SK-N-SH (cell line): ENCODE results near the gene THEMIS2. TPM values are rescaled to one million over a fixed set of nuclear protein-coding genes. Genes with fewer than 3 reads are reported as not detected.

Source experiments
- CTCF ChIA-PET: fragments of 300-600, 350-600 bp; formaldehyde crosslinking; extraction: SDS; loops from one replicate; lab custom pipeline; 2021; lab: Yijun Ruan, JAX
- POLR2A ChIA-PET: fragments of 350-600 bp; sonication (Branson Sonifier 250); formaldehyde crosslinking; extraction: SDS; loops from one replicate; lab custom pipeline; 2020; ENCODE audit warnings: antibody characterized with exemption, inconsistent platforms; lab: Yijun Ruan, JAX
- DNase-seq: peaks from one replicate; pipeline ENCODE4 v3.0.0; 2012
- H2AFZ ChIP-seq: fragments of 200-600 bp; sonication (generic); 2 replicates; pipeline ENCODE4 v1.8.1; 2016; ENCODE audit warnings: antibody characterized with exemption, mild to moderate bottlenecking, low read depth
- H3F3A ChIP-seq: fragments of 200-600 bp; sonication (generic); replicated peaks from 2 replicates; pipeline ENCODE3; 2016; ENCODE audit warnings: antibody characterized with exemption, mild to moderate bottlenecking; ENCODE audit not compliant: insufficient read depth
- H3K27ac ChIP-seq, 2 experiments: fragments of 200-500 bp in 1 of 2; fragments of 200-600 bp in 1 of 2; sonication (Bioruptor generic) in 1 of 2; sonication (generic), shearing (Covaris generic) in 1 of 2; 2 replicates each; pipeline versions ENCODE4 v1.5.1 to v1.6.1; 2014 to 2016; ENCODE audit warnings: low read depth in 2 of 2, inconsistent platforms in 1 of 2, low read length in 1 of 2, mild to moderate bottlenecking in 1 of 2, mixed read lengths in 1 of 2
- H3K27me3 ChIP-seq: fragments of 200-600 bp; sonication (generic), shearing (Covaris generic); 2 replicates; pipeline ENCODE4 v1.6.1; 2016; ENCODE audit warnings: mixed run types; ENCODE audit not compliant: insufficient read depth
- H3K36me3 ChIP-seq, 2 experiments: fragments of 200-500 bp in 1 of 2; fragments of 200-600 bp in 1 of 2; sonication (Bioruptor generic) in 1 of 2; sonication (generic) in 1 of 2; replicated peaks in 1 of 2; 2 replicates each; pipeline versions ENCODE3 to v1.5.1; 2014 to 2016; ENCODE audit warnings: low read length in 1 of 2, mild to moderate bottlenecking in 1 of 2; ENCODE audit not compliant: insufficient read depth in 2 of 2, control insufficient read depth in 1 of 2
- H3K4me1 ChIP-seq, 2 experiments: fragments of 200-500 bp in 1 of 2; fragments of 200-600 bp in 1 of 2; sonication (Bioruptor generic) in 1 of 2; sonication (generic), shearing (Covaris generic) in 1 of 2; 2 replicates each; pipeline versions ENCODE4 v1.5.1 to v1.6.1; 2014 to 2016; ENCODE audit warnings: low read depth in 1 of 2, low read length in 1 of 2, mixed run types in 1 of 2; ENCODE audit not compliant: insufficient read depth in 2 of 2, control insufficient read depth in 1 of 2
- H3K4me2 ChIP-seq: fragments of 200-600 bp; sonication (generic), shearing (Covaris generic); 2 replicates; pipeline ENCODE4 v1.6.1; 2017; ENCODE audit warnings: mixed run types
- H3K4me3 ChIP-seq, 2 experiments: fragments of 200-500 bp in 1 of 2; fragments of 200-600 bp in 1 of 2; sonication (Bioruptor generic) in 1 of 2; sonication (generic), shearing (Covaris generic) in 1 of 2; 2 replicates each; pipeline versions ENCODE4 v1.5.1 to v1.8.1; 2014 to 2016; ENCODE audit warnings: low read depth in 2 of 2, inconsistent platforms in 1 of 2, low read length in 1 of 2, mild to moderate bottlenecking in 1 of 2, mixed read lengths in 1 of 2, moderate library complexity in 1 of 2
- H3K79me2 ChIP-seq: fragments of 200-600 bp; sonication (generic); 2 replicates; pipeline ENCODE4 v1.8.1; 2017; ENCODE audit warnings: mild to moderate bottlenecking; ENCODE audit not compliant: insufficient read depth
- H3K9ac ChIP-seq: fragments of 200-600 bp; sonication (generic); 2 replicates; pipeline ENCODE4 v1.6.1; 2017; ENCODE audit warnings: mixed run types
- H3K9me2 ChIP-seq: fragments of 200-600 bp; sonication (generic); 2 replicates; pipeline ENCODE4 v1.6.1; 2017; ENCODE audit warnings: mixed run types
- H3K9me3 ChIP-seq: fragments of 200-600 bp; sonication (generic); 2 replicates; pipeline ENCODE4 v1.6.1; 2017; ENCODE audit warnings: mixed run types, mild to moderate bottlenecking, moderate library complexity
- H4K20me1 ChIP-seq: fragments of 200-600 bp; sonication (generic); 2 replicates; pipeline ENCODE4 v1.6.1; 2017; ENCODE audit warnings: mild to moderate bottlenecking, mixed run types; ENCODE audit not compliant: insufficient read depth
- ELF1 ChIP-seq: IDR thresholded peaks from 2 replicates; pipeline ENCODE4 v1.4.0; 2012
- EZH2phosphoT487 ChIP-seq: fragments of 200-600 bp; sonication (generic); IDR thresholded peaks from 2 replicates; pipeline ENCODE4 v1.6.1; 2017; ENCODE audit warnings: low read depth, mixed run types, mild to moderate bottlenecking, antibody characterized with exemption, moderate library complexity, borderline replicate concordance
- FOSL2 ChIP-seq: IDR thresholded peaks from 2 replicates; pipeline ENCODE4 v1.4.0; 2012; ENCODE audit warnings: low read depth, mild to moderate bottlenecking, moderate library complexity, borderline replicate concordance
- GATA2 ChIP-seq: sonication (generic); formaldehyde crosslinking; IDR thresholded peaks from 2 replicates; pipeline ENCODE4 v1.5.0; 2020; ENCODE audit warnings: mild to moderate bottlenecking, missing genetic modification reagents
- IRF3 ChIP-seq: fragments of 150-350 bp; IDR thresholded peaks from 2 replicates; pipeline ENCODE4 v1.6.1; 2016; ENCODE audit warnings: mild to moderate bottlenecking, low read depth, low read length
- JUND ChIP-seq: IDR thresholded peaks from 2 replicates; pipeline ENCODE4 v1.4.0; 2012
- NFIC ChIP-seq: IDR thresholded peaks from 2 replicates; pipeline ENCODE4 v1.4.0; 2012; ENCODE audit warnings: borderline replicate concordance
- PBX3 ChIP-seq: IDR thresholded peaks from 2 replicates; pipeline ENCODE4; 2012
- POLR2AphosphoS5 ChIP-seq: IDR thresholded peaks from 2 replicates; pipeline ENCODE4 v1.6.1; 2012; ENCODE audit warnings: low read depth, low read length
- RAD21 ChIP-seq: IDR thresholded peaks from 2 replicates; pipeline ENCODE4 v1.6.1; 2012; ENCODE audit warnings: mild to moderate bottlenecking, low read length
- RFX5 ChIP-seq: IDR thresholded peaks from 2 replicates; pipeline ENCODE4 v1.6.1; 2012; ENCODE audit warnings: mild to moderate bottlenecking, improper control_type of control experiment, low read length
- RXRA ChIP-seq: IDR thresholded peaks from 2 replicates; pipeline ENCODE4 v1.4.0; 2012; ENCODE audit warnings: low read depth, mild to moderate bottlenecking, borderline replicate concordance
- SMC3 ChIP-seq: IDR thresholded peaks from 2 replicates; pipeline ENCODE4 v1.6.1; 2012; ENCODE audit warnings: low read depth, low read length, improper control_type of control experiment
- TCF12 ChIP-seq: IDR thresholded peaks from 2 replicates; pipeline ENCODE4 v1.4.0; 2012
- USF1 ChIP-seq: IDR thresholded peaks from 2 replicates; pipeline ENCODE4 v1.4.0; 2012; ENCODE audit warnings: low read depth, borderline replicate concordance
- WGBS: methylation state at CpG from one replicate; pipeline ENCODE4 v1.1.6; 2017; ENCODE audit warnings: low lambda C conversion rate; 5-methylcytosine and 5-hydroxymethylcytosine counted together
- polyA plus RNA-seq, 3 experiments: library from polyadenylated mRNA; depleted of rRNA; stranded (reverse); fragments of >200 nt; gene quantifications; 2 replicates each; pipeline ENCODE4 v1.2.3, GENCODE V29; 2012
- TF ChIP-seq, protein P1 (sequence below): IDR thresholded peaks from 2 replicates; pipeline ENCODE4 v1.6.1; 2012; ENCODE audit warnings: mild to moderate bottlenecking, low read depth, low read length, moderate library complexity
- TF ChIP-seq, protein P2 (sequence below): fragments of 200-600 bp; sonication (generic); IDR thresholded peaks from 2 replicates; pipeline ENCODE4 v1.6.1; 2017; ENCODE audit warnings: antibody characterized with exemption, mild to moderate bottlenecking, moderate library complexity

THEMIS2 gene
- polyA plus RNA-seq, 1 of the 3 experiments (the other 2 are of a cell fraction): 4.1 TPM

DNA sequence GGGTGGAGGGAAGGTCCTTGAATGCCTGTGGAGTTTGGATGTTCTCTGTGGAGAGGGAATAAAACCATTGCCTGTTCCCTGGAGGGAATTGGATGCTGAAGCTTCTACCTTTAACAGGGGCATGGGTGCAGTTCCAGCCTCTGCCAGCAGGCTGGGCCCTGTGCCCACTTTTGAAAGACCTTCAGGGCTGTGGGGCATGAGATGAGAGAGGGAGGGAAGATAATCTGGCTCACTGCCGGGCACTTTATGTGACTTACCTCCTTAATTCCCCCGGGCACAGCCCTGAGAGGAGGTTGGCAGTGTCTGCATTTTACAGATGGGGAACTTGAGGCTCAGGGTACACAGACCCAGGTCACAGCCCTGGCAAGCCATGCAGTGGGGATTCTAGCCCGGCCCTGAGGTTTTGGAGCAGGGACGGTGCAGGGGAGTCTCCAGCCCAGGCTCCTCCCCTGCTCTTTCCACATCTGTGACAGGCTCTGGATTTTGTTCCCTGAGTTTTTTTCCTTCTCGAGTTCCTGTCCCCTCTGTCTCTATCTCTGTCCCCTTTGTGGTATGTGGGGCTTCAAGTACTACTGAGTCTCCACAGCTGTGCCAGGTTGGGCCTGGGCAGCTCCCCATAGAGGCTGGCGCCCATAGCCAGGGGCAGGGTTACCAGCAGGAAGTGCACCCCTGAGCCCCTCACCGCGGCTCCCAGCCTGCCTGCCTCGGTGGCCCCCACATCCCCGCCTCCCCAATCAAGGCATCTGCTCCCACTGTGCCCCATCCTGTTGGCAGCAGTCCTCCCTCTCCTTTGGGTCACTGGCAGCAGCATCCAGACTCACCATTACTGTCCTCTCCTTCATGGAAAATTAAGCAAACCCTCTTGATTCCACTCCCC, 14.0 kb upstream of the THEMIS2 start (continued):
- TF ChIP-seq, protein P1, sequence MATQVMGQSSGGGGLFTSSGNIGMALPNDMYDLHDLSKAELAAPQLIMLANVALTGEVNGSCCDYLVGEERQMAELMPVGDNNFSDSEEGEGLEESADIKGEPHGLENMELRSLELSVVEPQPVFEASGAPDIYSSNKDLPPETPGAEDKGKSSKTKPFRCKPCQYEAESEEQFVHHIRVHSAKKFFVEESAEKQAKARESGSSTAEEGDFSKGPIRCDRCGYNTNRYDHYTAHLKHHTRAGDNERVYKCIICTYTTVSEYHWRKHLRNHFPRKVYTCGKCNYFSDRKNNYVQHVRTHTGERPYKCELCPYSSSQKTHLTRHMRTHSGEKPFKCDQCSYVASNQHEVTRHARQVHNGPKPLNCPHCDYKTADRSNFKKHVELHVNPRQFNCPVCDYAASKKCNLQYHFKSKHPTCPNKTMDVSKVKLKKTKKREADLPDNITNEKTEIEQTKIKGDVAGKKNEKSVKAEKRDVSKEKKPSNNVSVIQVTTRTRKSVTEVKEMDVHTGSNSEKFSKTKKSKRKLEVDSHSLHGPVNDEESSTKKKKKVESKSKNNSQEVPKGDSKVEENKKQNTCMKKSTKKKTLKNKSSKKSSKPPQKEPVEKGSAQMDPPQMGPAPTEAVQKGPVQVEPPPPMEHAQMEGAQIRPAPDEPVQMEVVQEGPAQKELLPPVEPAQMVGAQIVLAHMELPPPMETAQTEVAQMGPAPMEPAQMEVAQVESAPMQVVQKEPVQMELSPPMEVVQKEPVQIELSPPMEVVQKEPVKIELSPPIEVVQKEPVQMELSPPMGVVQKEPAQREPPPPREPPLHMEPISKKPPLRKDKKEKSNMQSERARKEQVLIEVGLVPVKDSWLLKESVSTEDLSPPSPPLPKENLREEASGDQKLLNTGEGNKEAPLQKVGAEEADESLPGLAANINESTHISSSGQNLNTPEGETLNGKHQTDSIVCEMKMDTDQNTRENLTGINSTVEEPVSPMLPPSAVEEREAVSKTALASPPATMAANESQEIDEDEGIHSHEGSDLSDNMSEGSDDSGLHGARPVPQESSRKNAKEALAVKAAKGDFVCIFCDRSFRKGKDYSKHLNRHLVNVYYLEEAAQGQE: no peak
- TF ChIP-seq USF1: no peak
- peak; percentile 56; the same call in 1 of the 2 replicates for TF ChIP-seq NFIC
- TF ChIP-seq TCF12: no peak
- TF ChIP-seq JUND: no peak
- no peak for TF ChIP-seq RFX5
- TF ChIP-seq SMC3: peak; percentile 88

DNA sequence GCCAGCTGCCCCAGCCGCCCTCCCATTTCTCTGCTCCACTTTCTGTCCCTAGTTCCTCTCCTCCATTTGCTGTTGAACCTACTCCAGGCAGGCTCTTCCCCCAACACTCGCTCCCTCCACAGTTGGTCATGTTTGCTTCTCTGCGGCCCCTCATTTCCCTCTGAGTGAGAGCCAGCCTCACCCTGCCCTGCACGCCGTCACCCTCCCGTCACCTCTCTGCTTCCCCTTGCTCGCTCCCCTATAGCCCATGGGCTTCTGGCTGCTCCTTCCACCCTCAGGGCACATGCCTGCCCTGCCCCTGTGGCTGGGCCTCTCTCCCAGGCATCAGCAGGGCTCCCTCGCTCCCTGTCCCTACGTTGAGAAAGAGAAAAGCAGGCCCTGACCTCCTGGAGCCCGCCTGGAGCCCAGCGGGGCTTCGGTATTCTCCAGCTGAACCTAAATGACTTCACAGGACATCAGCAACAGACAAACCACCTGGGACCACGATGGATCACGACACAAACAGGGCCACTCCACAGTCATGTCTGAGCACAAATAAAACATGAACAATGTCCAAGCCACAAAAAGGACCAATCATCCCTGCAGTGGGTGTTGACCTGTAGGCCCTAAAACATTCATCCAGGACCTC, 13.3 kb upstream of the THEMIS2 start:
- Histone ChIP-seq H4K20me1 (no peaks in the 10 kb centered on the region), H2AFZ (no peak overlapping the region), H3K9me3 (no peaks in the 10 kb centered on the region), H3K9me2 (no peaks in the 10 kb centered on the region), H3K79me2 (no peaks in the 10 kb centered on the region), H3K4me3 (no peak overlapping the region), H3K27me3 (no peaks in the 10 kb centered on the region), H3K4me2 (no peak overlapping the region), H3K4me1 (peaks cover 6 to 12% of the 10 kb centered on the region in 2 experiments; a peak in 3 of 4 replicates), H3K27ac (no peak overlapping the region), H3F3A (peaks cover 8% of the 10 kb centered on the region), H3K9ac (no peak overlapping the region), H3K36me3 (no peaks in the 10 kb centered on the region)
- ChIA-PET CTCF (interaction anchor here (0.6 to 3.1 kb wide), 12 partner anchors 10 to 347 kb away, joined by 3 to 40 read pairs (median 5); no protein-coding TSS in a partner anchor), POLR2A (no interaction called here)
- DNase-seq: no peak
- 95% methylated on average over 10 of the region's 14 CpGs for WGBS
- TF ChIP-seq FOSL2: no peak
- no peak for TF ChIP-seq POLR2AphosphoS5
- TF ChIP-seq RXRA: no peak
- TF ChIP-seq, protein P2, sequence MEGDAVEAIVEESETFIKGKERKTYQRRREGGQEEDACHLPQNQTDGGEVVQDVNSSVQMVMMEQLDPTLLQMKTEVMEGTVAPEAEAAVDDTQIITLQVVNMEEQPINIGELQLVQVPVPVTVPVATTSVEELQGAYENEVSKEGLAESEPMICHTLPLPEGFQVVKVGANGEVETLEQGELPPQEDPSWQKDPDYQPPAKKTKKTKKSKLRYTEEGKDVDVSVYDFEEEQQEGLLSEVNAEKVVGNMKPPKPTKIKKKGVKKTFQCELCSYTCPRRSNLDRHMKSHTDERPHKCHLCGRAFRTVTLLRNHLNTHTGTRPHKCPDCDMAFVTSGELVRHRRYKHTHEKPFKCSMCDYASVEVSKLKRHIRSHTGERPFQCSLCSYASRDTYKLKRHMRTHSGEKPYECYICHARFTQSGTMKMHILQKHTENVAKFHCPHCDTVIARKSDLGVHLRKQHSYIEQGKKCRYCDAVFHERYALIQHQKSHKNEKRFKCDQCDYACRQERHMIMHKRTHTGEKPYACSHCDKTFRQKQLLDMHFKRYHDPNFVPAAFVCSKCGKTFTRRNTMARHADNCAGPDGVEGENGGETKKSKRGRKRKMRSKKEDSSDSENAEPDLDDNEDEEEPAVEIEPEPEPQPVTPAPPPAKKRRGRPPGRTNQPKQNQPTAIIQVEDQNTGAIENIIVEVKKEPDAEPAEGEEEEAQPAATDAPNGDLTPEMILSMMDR: no peak
- TF ChIP-seq, protein P1: no peak
- TF ChIP-seq GATA2: no peak
- TF ChIP-seq ELF1: no peak
- no peak for TF ChIP-seq RFX5
- TF ChIP-seq PBX3: no peak
- no peak for TF ChIP-seq EZH2phosphoT487
- TF ChIP-seq IRF3: no peak
- TF ChIP-seq RAD21: no peak
